K562 (cell line): ENCODE results near the gene PIKFYVE. TPM values are rescaled to one million over a fixed set of nuclear protein-coding genes. Genes with fewer than 3 reads are reported as not detected.

ENCODE experiments used
- ELF2 ChIP-seq: fragments of 250-450 bp; sonication (Bioruptor Pico); IDR thresholded peaks from 2 replicates; pipeline ENCODE4 v1.5.0; 2021; ENCODE audit warnings: mild to moderate bottlenecking
- L3MBTL2 ChIP-seq: fragments of 450-650 bp; IDR thresholded peaks from 2 replicates; pipeline ENCODE4 v1.6.1; 2016; ENCODE audit warnings: mild to moderate bottlenecking, moderate library complexity
- ZBTB34 ChIP-seq: fragments of 250-450 bp; sonication (Bioruptor Pico); IDR thresholded peaks from 2 replicates; pipeline ENCODE4 v1.8.0; 2021; ENCODE audit warnings: mild to moderate bottlenecking, moderate library complexity
- polyA plus RNA-seq, 8 experiments: library from polyadenylated mRNA; depleted of rRNA in 4 of 8; stranded (reverse) in 5 of 8; unstranded in 3 of 8; fragments of >200 nt; fragmentation: Nextera tagmentation in 2 of 8; fragmentation: Illumina TruSeq in 1 of 8; extraction: Ambion mirVana in 2 of 8; extraction: Trizol in 1 of 8; gene quantifications; 2 replicates each; pipeline versions ENCODE4 v1.2.1 to v1.2.3, GENCODE V29; 2011 to 2014; ENCODE audit warnings: inconsistent platforms in 1 of 8, missing spikeins in 1 of 8
- total RNA-seq, 7 experiments: library from RNA; depleted of rRNA in 6 of 7; stranded (reverse); fragments of >200 nt in 6 of 7; fragmentation: Illumina TruSeq in 2 of 7; extraction: Trizol in 2 of 7; gene quantifications; 2 replicates each; pipeline versions ENCODE4 v1.2.1 to v1.2.3, GENCODE V29; 2011 to 2021; ENCODE audit warnings: low replicate concordance in 1 of 7
- TF ChIP-seq, protein P1 (sequence below): fragments of 450-650 bp; IDR thresholded peaks from 2 replicates; pipeline ENCODE4 v1.6.1; 2016; ENCODE audit warnings: mild to moderate bottlenecking, moderate library complexity
- TF ChIP-seq, protein P2 (sequence below), 3 experiments: fragments of 200-800 bp in 1 of 3; fragments of 250-450 bp in 1 of 3; fragments of 450-650 bp in 1 of 3; sonication (Bioruptor Pico) in 1 of 3; sonication (Bioruptor generic) in 1 of 3; formaldehyde crosslinking in 1 of 3; IDR thresholded peaks; 2 replicates each; pipeline versions ENCODE4 v1.6.1 to v1.8.0; 2016 to 2022; ENCODE audit warnings: mild to moderate bottlenecking in 2 of 3, missing genetic modification characterization in 2 of 3, missing compliant biosample characterization in 1 of 3, moderate library complexity in 1 of 3

Gene PIKFYVE
- total and polyA plus RNA-seq, 9 of the 15 experiments (the other 6 are each of a cell fraction or from before 2014, with no cell fraction given), result 3.6 to 25.6 (median 16.7) TPM

- TF ChIP-seq, protein P1, sequence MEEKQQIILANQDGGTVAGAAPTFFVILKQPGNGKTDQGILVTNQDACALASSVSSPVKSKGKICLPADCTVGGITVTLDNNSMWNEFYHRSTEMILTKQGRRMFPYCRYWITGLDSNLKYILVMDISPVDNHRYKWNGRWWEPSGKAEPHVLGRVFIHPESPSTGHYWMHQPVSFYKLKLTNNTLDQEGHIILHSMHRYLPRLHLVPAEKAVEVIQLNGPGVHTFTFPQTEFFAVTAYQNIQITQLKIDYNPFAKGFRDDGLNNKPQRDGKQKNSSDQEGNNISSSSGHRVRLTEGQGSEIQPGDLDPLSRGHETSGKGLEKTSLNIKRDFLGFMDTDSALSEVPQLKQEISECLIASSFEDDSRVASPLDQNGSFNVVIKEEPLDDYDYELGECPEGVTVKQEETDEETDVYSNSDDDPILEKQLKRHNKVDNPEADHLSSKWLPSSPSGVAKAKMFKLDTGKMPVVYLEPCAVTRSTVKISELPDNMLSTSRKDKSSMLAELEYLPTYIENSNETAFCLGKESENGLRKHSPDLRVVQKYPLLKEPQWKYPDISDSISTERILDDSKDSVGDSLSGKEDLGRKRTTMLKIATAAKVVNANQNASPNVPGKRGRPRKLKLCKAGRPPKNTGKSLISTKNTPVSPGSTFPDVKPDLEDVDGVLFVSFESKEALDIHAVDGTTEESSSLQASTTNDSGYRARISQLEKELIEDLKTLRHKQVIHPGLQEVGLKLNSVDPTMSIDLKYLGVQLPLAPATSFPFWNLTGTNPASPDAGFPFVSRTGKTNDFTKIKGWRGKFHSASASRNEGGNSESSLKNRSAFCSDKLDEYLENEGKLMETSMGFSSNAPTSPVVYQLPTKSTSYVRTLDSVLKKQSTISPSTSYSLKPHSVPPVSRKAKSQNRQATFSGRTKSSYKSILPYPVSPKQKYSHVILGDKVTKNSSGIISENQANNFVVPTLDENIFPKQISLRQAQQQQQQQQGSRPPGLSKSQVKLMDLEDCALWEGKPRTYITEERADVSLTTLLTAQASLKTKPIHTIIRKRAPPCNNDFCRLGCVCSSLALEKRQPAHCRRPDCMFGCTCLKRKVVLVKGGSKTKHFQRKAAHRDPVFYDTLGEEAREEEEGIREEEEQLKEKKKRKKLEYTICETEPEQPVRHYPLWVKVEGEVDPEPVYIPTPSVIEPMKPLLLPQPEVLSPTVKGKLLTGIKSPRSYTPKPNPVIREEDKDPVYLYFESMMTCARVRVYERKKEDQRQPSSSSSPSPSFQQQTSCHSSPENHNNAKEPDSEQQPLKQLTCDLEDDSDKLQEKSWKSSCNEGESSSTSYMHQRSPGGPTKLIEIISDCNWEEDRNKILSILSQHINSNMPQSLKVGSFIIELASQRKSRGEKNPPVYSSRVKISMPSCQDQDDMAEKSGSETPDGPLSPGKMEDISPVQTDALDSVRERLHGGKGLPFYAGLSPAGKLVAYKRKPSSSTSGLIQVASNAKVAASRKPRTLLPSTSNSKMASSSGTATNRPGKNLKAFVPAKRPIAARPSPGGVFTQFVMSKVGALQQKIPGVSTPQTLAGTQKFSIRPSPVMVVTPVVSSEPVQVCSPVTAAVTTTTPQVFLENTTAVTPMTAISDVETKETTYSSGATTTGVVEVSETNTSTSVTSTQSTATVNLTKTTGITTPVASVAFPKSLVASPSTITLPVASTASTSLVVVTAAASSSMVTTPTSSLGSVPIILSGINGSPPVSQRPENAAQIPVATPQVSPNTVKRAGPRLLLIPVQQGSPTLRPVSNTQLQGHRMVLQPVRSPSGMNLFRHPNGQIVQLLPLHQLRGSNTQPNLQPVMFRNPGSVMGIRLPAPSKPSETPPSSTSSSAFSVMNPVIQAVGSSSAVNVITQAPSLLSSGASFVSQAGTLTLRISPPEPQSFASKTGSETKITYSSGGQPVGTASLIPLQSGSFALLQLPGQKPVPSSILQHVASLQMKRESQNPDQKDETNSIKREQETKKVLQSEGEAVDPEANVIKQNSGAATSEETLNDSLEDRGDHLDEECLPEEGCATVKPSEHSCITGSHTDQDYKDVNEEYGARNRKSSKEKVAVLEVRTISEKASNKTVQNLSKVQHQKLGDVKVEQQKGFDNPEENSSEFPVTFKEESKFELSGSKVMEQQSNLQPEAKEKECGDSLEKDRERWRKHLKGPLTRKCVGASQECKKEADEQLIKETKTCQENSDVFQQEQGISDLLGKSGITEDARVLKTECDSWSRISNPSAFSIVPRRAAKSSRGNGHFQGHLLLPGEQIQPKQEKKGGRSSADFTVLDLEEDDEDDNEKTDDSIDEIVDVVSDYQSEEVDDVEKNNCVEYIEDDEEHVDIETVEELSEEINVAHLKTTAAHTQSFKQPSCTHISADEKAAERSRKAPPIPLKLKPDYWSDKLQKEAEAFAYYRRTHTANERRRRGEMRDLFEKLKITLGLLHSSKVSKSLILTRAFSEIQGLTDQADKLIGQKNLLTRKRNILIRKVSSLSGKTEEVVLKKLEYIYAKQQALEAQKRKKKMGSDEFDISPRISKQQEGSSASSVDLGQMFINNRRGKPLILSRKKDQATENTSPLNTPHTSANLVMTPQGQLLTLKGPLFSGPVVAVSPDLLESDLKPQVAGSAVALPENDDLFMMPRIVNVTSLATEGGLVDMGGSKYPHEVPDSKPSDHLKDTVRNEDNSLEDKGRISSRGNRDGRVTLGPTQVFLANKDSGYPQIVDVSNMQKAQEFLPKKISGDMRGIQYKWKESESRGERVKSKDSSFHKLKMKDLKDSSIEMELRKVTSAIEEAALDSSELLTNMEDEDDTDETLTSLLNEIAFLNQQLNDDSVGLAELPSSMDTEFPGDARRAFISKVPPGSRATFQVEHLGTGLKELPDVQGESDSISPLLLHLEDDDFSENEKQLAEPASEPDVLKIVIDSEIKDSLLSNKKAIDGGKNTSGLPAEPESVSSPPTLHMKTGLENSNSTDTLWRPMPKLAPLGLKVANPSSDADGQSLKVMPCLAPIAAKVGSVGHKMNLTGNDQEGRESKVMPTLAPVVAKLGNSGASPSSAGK, result peak; percentile 39; the same call in 1 of the 2 replicates
- TF ChIP-seq L3MBTL2 (peak; percentile 61), ELF2 (CRISPR knock-in tag) (no peak), ZBTB34 (CRISPR knock-in tag) (no peak)
- TF ChIP-seq, protein P2, sequence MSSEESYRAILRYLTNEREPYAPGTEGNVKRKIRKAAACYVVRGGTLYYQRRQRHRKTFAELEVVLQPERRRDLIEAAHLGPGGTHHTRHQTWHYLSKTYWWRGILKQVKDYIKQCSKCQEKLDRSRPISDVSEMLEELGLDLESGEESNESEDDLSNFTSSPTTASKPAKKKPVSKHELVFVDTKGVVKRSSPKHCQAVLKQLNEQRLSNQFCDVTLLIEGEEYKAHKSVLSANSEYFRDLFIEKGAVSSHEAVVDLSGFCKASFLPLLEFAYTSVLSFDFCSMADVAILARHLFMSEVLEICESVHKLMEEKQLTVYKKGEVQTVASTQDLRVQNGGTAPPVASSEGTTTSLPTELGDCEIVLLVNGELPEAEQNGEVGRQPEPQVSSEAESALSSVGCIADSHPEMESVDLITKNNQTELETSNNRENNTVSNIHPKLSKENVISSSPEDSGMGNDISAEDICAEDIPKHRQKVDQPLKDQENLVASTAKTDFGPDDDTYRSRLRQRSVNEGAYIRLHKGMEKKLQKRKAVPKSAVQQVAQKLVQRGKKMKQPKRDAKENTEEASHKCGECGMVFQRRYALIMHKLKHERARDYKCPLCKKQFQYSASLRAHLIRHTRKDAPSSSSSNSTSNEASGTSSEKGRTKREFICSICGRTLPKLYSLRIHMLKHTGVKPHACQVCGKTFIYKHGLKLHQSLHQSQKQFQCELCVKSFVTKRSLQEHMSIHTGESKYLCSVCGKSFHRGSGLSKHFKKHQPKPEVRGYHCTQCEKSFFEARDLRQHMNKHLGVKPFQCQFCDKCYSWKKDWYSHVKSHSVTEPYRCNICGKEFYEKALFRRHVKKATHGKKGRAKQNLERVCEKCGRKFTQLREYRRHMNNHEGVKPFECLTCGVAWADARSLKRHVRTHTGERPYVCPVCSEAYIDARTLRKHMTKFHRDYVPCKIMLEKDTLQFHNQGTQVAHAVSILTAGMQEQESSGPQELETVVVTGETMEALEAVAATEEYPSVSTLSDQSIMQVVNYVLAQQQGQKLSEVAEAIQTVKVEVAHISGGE (CRISPR knock-in tag; IDR thresholded peaks at IDR 0.05), result no peak
These were observed 140.7 kb downstream of the PIKFYVE start, which contains the start of gene PTH2R (continued) for GRCh38 chr2:208406474-208407451.
